ENCODE measurements around the gene AGBL4.

Gene AGBL4

GRCh38 chr1:49686107-49686506 is 337.6 kb downstream of the AGBL4 start:
- no peak for DNase-seq

DNA sequence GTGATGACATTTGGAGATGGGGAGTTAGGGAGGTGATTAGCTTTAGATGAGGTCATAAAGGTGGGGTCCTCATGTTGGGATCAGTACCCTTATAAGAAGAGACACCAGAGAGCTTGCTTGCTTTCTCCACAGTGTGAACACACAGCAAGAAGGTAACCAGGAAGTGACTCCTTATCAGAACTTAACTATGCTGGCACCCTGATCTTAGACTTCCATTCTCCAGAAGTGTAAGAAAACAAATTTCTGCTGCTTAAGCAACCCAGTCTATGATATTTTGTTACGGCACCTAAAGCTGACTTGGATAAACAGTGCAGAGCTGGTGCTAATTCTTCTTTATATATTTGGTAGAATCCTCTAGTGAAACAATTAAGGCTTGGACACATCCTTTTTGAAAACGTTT is 346.0 kb downstream of the AGBL4 start:
- no peak for DNase-seq

DNA sequence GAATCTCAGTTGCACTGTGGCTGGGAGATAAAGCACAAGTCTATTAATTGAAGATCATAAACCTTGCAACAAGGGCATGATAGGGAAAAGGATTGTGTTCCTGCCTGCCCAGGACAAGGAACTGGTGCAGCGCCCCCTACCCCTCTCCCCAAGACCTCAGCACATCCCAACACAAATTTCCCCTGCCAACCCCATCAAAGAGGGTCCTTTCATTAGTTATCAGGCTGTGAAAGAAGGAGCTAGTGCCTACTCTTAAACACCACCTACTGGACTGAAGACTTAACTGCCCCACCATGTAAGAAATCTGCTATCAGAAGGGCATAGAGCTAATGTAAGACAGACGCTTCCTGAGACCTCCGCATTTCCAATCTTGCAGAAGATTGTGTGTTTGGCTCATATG is 372.6 kb downstream of the AGBL4 start:
- DNase-seq = no peak

DNA sequence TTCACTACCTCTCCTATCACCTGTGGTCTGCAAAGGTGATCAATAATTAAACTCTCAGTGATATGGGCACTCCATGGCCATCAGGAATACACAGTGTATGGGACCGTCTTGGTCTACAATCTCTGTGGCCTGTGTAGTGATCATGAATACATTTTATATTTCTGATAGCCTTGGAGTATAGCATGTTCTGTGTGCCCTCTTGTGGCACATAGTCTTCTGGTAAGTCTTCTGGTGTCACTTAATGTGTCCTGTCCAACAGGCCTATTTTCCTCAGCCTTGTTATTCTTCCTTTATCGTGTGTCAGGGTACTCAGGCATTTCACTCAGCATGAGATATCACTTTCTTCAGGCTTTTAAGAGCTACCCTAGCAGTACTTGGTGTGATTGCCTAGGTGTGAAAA is 393.6 kb downstream of the AGBL4 start:
- DNase-seq = no peak

GRCh38 chr1:49627781-49628180 is 396.0 kb downstream of the AGBL4 start:
- DNase-seq = no peak

- DNase-seq = no peak
These were observed 397.3 kb downstream of the AGBL4 start for GRCh38 chr1:49626472-49626871.

- DNase-seq = no peak
These were observed 400.9 kb downstream of the AGBL4 start for GRCh38 chr1:49622877-49623276.

DNA sequence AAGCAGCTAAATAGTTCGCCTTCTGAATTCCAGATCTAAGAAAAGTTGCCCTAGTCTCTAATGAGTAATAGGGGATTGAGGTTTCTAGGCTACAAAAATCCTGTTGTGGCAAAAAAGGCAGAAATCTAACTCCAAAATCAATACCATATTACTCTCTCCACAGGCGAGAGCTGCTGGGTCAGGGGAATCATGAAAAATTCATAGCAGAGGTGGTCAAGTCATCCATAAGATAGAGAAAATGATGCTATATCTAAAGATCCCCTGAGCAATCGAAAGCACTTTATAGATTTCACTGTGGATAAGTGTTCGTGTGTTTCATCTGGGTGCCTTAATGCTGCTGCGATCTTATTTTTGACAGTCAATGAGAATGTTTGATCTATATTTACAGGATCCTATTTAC is 417.7 kb downstream of the AGBL4 start:
- no peak for DNase-seq

DNA sequence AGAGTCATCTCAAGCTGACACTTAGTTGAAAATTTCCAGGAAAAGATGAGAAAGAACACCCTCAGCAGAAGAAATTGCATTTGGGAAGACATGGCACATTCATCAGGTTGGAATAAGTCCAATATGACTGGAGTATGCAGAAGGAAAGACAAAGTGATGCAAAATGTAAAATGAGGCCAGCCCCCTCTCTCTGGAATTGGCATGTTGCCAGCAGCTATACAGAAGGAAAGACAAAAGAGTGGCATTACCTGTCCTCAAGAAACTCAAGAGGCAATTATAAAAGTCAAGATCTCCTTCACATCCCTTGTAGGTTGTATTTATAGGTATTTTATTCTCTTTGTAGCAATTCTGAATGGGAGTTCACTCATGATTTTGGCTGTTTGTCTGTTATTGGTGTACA is 426.3 kb downstream of the AGBL4 start:
- DNase-seq = no peak

GRCh38 chr1:49576327-49576901 is 447.3 kb downstream of the AGBL4 start:
- no peak for DNase-seq

DNA sequence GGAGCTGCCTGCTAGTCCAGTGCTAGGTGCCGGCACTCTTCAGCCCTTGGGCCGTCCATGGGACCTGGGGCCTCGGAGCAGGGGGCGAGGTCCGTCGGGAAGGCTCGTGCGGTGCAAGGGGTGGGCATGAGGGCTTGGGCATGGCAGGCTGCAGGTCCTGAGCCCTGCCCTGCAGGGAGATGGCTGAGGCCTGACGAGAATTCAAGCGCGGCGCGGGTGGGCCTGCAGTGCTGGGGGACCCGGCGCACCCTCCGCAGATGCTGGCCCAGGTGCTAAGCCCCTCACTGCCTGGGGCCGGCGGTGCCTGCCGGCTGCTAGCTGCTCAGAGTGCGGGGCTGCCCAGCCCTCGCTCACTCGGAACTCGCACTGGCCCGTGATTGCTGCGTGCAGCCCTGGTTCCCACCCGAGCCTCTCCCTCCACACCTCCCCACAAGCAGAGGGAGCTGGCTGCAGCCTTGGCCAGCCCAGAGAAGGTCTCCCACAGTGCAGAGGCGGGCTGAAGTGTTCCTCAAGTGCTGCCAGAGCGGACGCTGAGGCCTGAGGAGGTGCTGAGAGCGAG is 467.0 kb downstream of the AGBL4 start:
- DNase-seq = no peak

GRCh38 chr1:49552101-49552500 is 471.7 kb downstream of the AGBL4 start:
- DNase-seq = no peak

- no peak for DNase-seq
These were observed 479.1 kb downstream of the AGBL4 start for GRCh38 chr1:49544615-49545014.

DNA sequence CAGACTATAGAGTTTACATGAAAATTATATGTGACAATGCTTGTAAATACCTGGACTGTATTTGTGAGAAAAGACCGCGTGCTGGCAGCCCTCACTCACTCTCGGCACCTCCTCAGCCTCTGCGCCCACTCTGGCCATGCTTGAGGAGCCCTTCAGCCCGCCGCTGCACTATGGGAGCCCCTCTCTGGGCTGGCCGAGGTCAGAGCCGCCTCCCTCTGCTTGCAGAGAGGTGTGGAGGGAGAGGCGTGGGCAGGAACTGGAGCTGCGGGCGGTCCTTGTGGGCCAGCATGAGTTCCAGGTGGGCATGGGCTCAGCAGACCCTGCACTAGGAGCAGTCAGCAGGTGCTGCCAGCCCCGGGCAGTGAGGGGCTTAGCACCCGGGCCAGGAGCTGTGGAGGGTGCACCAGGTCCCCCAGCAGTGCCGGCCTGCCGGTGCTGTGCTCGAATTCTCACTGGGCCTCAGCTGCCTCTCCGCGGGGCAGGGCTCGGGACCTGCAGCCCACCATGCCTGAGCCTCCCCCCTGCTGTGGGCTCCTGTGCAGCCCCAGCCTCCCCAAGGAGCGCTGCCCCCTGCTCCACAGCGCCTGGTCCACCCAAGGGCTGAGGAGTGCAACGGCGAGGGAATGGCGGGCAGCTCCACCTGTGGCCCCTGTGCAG is 482.5 kb downstream of the AGBL4 start:
- DNase-seq = no peak

DNA sequence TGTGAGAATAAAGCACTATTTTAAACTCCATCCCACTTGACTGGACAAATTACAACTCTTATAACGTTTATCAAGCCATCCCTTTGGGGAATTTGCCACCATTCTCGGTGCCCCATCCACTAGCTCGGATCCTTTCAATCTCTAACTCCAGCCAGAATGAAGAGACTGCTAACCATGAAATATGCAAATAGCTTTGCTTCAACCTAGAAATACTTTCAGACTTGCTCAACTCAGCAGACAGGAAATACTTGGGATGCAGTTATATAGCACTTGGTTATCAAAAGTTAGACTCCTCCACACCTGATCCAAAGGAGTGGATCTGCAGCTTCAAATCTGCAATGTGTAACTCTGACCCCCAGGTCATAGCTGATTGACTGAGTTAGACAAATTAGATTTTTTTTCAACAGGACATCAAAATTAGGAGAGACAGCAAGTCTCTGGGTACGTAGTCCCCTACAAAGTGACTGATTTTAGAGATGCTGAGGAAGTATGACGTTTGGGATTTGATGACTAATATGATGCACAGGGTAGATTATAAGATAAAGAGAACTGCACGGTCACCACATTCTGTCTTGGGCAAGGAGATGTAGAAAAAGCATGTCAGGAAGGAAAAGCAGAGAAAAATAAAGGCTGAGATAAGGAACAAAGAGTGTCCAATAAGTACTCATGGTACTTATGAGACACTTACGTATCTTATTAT is 496.0 kb downstream of the AGBL4 start:
- DNase-seq = no peak

- no peak for DNase-seq
These were observed 497.1 kb downstream of the AGBL4 start for GRCh38 chr1:49526672-49527071.

GRCh38 chr1:49523764-49524163 is 500.0 kb downstream of the AGBL4 start:
- no peak for DNase-seq

- no peak for DNase-seq
These were observed 556.8 kb downstream of the AGBL4 start for GRCh38 chr1:49466961-49467360.

DNA sequence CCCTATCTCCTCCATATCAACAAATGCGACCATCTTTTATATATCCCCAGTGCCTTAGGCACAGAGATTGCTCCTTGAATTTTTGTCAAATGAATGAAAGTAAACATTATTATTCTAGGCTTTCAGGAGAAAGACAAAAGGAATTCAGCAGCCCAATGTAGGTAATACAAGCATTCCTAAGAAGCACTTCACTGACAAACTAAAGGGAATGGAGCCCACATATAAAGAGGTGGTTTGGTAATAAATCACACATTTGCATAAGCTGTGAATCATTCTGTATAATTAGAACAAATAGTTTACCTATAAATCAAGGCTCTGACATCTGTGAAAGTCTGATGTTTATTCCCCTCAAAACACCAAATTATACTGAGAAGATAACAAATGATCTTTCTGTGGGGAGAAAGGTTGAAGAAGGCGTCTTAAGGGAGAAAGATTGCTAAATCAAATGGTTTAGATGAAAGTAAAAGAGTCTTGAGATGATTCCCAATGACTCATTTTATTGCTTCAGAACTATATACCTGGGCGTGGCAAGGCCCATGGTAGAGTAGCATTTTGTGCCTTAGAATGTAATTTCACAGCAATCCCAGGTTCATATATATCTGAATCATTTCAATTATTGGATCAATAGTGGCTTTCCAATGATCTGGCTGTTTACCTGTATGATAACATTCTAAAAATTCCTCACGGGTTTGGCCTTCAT is 558.1 kb downstream of the AGBL4 start:
- DNase-seq = no peak

- DNase-seq = no peak
These were observed 575.6 kb downstream of the AGBL4 start for GRCh38 chr1:49448200-49448599.

DNA sequence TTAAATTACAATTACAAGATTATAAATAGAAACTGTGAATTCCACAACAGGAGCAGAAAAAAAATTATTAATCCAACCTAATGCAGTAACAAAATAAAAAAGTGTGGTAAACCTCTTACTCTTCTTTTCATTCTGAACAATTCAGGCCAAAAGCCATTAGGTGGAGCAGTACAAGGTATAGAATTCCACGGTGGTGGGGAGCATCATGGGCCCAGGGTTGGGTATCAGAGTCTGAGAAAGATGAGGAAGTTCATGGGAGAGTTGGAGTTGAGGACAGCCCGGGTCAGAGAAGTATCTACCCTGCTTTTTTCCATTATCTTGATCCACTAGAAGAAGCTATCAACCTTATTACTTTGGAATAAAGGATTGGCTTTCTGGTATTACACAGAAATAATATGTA is 586.9 kb downstream of the AGBL4 start:
- no peak for DNase-seq

- DNase-seq = no peak
These were observed 588.5 kb downstream of the AGBL4 start for GRCh38 chr1:49435291-49435690.

DNA sequence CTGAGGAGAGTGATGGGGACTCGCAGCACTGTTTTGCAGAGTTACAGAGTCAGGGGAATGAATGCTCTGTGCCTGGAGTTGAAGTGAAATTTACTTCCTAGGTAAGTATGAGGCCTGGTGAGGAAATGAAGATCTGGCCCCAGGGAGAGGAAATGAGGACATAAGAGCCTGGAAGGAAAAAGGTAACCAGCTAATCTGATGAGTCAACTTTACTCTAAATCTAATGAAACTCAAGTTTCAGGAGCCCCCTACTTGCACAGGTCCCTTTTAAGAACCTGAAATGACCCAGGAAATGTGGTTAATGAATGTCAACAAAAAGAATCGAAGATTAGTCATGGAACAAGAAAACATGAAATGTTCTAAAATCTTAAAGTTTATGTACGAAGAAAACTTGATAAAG is 599.0 kb downstream of the AGBL4 start:
- no peak for DNase-seq

GRCh38 chr1:49416758-49417157 is 607.0 kb downstream of the AGBL4 start:
- DNase-seq = no peak
